ENCODE results near the gene PCOLCE2.
"Not testable (repeated sequence)": the region's sequence is repeated elsewhere in the genome, so short reads cannot be mapped to it uniquely, and the experiment has no call there.

Gene PCOLCE2

GRCh38 chr3:142898346-142899213 lies 9.7 kb upstream of the PCOLCE2 start:
- DNase-seq = no peak

DNA sequence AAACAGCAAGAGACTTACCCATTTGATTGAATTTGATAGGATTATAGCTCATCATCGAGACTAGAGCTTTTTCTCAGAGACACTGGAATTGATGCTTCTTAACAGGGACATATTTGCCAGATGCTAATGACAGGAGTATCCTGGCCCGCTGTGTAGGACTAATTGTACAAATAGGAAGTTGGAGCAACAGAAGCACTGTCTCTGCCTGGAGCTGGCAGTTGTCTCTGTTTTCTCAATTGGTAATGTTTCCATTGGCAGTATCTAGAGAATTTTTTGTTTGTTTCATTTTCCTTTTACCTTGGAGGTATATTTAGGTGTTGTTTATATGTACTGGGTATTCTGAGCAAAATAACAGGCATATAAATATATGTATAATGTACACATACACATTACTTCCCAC lies 8.9 kb upstream of the PCOLCE2 start:
- no peak for DNase-seq

DNA sequence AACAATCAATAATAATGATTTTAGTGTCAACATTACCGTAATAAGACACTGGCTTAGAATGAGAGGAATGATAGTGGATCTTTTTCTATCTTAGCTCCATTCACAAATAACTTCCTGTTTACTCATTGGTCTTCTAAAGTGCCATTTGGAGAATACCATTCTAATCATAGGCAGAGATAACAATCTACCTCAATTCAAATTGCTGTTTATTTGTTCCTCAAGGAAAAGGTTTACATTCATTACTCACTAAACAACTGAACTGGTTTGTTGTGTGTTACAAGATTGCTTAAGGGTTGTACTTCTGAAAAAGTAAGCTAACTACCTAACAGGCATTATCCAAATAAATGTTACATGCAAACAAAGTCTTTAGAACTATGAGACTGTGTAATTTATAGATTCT lies 8.1 kb upstream of the PCOLCE2 start:
- DNase-seq = no peak

GRCh38 chr3:142896201-142896755 lies 7.4 kb upstream of the PCOLCE2 start:
- DNase-seq = peak; percentile 83

DNA sequence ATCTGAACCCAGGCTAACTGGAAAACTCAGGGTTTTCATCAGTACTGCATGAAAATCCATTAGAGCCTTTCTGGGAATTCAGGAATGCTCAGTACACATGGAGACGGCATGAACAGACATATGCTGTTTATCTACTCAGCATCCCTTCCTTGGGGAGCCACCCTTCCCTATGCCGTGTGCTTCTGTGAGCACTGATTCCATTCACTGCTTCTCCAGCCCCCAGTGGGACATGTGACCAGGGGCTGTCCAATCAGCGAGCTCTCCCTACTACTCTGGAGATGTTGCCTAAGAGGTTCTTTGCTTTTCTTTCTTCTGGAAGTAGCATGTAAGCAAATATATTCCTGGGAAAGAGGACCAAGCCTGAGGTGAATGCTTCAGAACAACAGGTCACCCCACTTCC lies 5.6 kb upstream of the PCOLCE2 start:
- no peak for DNase-seq

GRCh38 chr3:142892714-142893113 lies 3.8 kb upstream of the PCOLCE2 start:
- no peak for DNase-seq

GRCh38 chr3:142890592-142890991 lies 1.7 kb upstream of the PCOLCE2 start:
- no peak for DNase-seq

DNA sequence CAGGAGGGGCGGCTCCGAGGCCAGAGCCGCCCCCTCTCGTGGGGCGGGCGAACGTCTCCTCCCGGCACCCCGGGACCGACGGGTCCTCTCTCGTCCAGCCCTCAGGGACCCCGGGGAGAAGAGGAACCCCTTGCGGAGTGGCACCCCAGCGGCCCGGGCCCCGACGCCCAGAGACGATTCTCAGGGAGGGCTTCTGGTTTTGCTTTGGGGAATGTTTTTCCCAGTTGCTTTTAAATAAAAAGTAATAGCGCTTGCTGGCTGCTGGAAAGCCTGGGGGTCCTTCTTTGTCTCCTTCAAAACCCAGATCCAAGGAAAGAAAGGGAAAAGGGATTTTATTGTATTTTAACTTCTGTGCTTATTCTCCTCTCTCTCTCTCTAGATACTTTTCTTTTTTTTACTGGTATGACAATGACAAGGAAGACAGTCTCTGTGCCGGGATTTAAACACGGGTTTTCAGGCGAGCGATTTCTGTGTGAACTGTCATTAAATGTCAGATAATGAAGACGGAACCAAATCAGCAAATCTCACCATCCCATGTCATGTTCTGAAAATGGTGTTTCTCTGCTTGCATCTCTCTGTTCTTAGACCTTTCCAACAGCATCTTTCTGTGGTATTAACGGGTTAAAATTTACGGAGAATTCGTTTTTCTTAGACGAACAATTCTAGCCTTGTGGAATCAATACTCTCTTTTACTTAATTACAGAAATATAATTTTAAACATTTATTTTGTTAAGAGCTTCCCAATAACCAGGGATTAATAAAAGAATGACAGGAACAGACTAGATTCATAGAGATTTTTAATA lies 530 bp upstream of the PCOLCE2 start:
- DNase-seq = no peak

- no peak for DNase-seq
These were observed 793 bp downstream of the PCOLCE2 start for GRCh38 chr3:142888099-142888480.

DNA sequence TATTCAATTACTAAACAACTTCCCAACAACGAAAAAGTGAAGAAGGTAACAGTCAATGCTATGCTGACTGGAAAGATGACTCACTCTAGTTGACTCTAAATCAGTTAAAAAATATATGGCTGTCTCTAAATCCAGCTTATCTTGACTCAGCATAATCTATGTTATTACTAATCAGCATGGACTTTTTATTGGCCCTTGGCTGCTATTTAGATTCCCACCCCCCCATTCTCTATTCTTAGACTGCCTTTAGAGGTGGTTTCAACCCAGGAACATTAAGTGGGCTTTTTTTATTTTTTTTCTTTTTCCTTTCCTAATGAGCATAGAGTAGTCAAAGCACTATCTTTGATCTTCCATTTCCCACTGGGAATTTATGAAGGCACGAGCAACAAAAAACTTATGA lies 1.9 kb downstream of the PCOLCE2 start:
- DNase-seq = peak; percentile 65

DNA sequence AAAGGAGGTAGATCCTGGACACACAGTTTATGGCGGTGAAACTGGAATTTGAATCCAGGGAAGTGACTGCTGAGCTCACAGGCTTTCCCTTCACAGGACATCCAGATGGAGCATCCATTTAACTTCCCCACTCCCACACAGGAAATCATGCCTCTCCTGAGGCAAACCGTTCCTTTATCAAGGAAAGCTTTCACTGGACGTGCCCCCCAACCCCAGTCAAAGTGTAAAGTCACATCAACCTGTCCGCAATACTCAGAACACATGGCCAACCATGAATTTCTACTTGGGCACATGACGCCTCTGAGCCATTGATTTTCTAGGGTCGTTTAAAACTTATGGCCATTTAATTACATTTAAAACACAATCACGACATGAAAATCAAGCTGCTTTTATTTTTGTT lies 2.9 kb downstream of the PCOLCE2 start:
- DNase-seq = no peak

- DNase-seq = no peak
These were observed 4.4 kb downstream of the PCOLCE2 start for GRCh38 chr3:142884531-142884930.

GRCh38 chr3:142883534-142883933 lies 5.3 kb downstream of the PCOLCE2 start:
- DNase-seq = not testable (repeated sequence)

GRCh38 chr3:142881445-142882224 lies 7.2 kb downstream of the PCOLCE2 start:
- no peak for DNase-seq

DNA sequence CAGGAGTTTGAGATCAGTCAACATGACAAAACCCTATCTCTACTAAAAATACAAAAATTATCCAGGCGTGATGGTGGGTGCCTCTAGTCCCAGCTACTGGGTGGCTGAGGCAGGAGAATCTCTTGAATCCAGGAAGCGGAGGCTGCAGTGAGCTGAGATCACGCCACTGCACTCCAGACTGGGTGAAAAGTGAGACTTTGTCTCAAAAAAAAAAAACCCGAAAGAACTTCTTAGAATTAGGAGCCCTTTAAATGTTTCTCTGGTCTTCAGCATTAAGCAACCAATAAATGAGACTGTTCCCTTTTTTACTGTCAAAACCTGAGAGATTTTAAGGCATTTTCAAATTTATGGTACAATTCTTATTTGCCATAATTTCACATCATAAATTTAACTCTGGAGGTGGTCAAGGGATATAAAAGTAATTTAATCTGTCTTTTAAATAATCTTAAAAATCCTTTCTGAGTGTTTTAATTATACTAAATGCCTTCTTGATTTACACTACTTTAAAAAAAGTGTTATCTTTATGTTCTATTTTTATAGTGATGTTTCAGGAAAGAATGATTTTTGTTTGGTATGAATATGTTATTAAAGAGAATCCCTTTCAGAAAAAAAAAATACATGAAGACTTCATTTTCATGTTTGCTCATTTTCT lies 10.1 kb downstream of the PCOLCE2 start:
- no peak for DNase-seq

GRCh38 chr3:142876417-142876816 lies 12.5 kb downstream of the PCOLCE2 start:
- no peak for DNase-seq

DNA sequence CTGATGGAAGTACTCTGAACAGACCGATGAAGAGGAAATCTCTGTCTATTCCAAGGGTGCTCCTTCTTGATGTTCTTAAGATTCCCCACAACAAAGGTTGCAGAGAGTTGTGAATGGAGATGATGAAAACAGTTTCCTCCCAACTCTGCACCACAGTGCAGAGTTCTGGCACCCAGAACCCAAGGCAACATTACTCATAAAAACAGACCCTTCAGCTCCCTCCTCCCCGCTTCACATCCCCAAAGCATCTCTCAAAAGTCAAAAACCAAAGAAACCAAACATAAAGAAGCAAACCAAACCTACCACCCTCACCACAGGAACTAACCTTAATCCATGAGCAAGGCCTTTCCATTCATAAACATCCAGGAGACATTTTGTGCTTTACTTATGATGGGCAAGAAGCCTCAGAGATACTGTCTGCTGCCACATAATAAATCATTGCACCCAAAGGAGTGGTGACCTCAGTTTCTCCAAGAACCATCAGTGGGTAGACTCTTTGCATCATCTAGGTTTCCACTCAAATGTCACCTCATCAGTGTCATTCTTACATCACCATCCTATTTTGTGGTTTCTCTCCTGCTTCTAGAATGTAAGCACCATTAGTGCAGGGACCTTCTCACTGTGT lies 13.2 kb downstream of the PCOLCE2 start:
- DNase-seq = no peak

DNA sequence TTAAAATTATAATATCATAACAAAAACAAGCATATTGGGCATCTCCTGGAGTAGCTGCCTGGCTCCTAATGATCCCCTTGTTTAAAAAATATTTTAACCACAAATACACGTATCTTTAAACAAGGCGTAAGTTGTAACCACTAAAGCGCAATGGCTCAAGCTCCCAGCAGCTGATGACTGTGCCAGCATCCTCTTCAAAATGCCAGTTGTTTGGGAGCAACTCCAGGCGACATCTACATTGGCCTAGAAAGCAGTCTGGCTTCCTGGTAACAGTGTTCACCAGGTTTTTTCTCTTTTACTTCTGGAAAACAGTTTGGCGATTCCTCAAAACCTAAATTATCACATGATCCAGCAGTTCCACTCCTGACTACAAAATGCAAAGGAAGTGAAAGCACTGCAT lies 13.8 kb downstream of the PCOLCE2 start:
- no peak for DNase-seq

DNA sequence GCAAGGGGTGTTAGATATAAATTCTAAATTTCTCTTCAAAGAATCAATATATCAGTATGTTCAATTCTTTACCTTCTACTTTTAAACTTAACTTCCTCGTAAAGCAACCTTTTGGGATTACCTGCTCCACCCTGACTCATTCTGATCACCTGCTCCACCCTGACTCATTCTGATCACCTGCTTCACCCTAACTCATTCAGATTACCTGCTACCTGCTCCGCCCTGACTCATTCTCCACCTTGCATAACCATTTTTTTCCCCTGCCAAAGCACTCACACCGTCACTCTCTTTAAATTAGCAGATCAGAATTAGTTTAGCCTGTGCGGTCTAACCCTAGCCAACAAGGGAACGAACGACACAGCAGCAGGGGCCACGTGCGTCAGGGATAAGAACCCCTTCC lies 20.5 kb downstream of the PCOLCE2 start:
- not testable (repeated sequence) for DNase-seq

DNA sequence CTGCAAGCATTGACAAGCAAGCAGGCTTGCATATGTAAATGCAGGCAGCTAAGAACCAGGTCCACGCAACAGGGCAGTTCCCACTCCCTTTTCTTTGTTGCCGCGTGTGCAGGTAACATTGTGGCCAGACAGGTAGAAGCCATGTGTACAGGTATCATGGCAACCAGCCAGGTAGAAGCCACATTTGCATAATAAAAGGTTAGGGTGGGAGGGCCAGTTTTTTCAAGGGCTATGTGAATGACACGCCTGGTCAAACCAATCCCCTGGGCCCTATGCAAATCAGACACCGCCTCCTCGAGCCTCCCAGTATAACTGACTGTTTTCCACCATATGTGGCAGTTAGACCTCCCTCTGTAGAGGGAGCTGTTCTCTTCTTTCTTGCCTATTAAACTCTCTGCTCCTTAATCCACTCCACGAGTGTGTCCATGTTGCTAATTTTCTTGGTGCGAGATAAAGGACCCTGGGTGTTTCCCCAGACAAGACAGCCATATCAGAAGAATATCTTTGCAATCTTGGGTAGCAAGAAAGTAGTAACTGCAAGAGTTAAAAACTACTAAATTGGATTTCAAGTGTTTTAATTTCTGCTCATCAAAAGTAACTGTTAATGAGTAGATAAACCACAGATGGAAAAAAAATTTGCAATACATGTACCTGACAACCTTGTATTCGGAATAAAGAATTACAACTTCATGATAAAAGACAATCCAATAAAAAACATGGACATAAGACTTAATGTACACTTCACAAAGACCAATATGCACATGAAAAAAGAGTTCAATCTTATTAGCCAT lies 21.8 kb downstream of the PCOLCE2 start:
- no peak for DNase-seq

Measured in HCEC 1CT (cell line).